Hematopoietic multipotent progenitor cell treated with erythropoietin and hydrocortisone succinate and interleukin-3 and kit ligand, for 8 days (in vitro differentiated cells): ENCODE results near the gene TOP1.
A peak's percentile ranks its signal among the peaks of the same experiment; 100 is the strongest.

Experiments
- DNase-seq: peaks from one replicate; pipeline ENCODE4 v3.0.0-alpha.2; 2015

TOP1 gene

GRCh38 chr20:41133709-41134361 is 105.2 kb downstream of the TOP1 start:
- no peak for DNase-seq

GRCh38 chr20:41134362-41135186 is 106.0 kb downstream of the TOP1 start:
- no peak for DNase-seq

GRCh38 chr20:41135187-41135887 is 106.7 kb downstream of the TOP1 start:
- DNase-seq: peak; percentile 55

GRCh38 chr20:41135888-41136679 is 107.5 kb downstream of the TOP1 start:
- no peak for DNase-seq

- DNase-seq: peak; percentile 74
Measured at GRCh38 chr20:41136680-41137613, 108.3 kb downstream of the TOP1 start, which contains the start of gene PLCG1. TSS of gene PLCG1 (plus strand) at chr20:41137543. CDS start at chr20:41137642, 99 bp downstream.

- peak; percentile 60 for DNase-seq
Measured at GRCh38 chr20:41137614-41138474, 109.2 kb downstream of the TOP1 start.

GRCh38 chr20:41138475-41139226 is 110.0 kb downstream of the TOP1 start:
- no peak for DNase-seq

- DNase-seq: no peak
Measured at GRCh38 chr20:41139227-41140093, 110.8 kb downstream of the TOP1 start.

- DNase-seq: no peak
Measured at GRCh38 chr20:41140226-41141133, 111.9 kb downstream of the TOP1 start.

- no peak for DNase-seq
Measured at GRCh38 chr20:41141153-41141815, 112.7 kb downstream of the TOP1 start.

GRCh38 chr20:41142245-41142644 is 113.6 kb downstream of the TOP1 start:
- no peak for DNase-seq

GRCh38 chr20:41142919-41143318 is 114.3 kb downstream of the TOP1 start:
- peak; percentile 29 for DNase-seq

GRCh38 chr20:41143354-41143753 is 114.7 kb downstream of the TOP1 start:
- no peak for DNase-seq

- DNase-seq: no peak
Measured at GRCh38 chr20:41145317-41145716, 116.7 kb downstream of the TOP1 start.

- no peak for DNase-seq
Measured at GRCh38 chr20:41145821-41146620, 117.4 kb downstream of the TOP1 start.

- no peak for DNase-seq
Measured at GRCh38 chr20:41147767-41148191, 119.2 kb downstream of the TOP1 start.
